HepG2 (cell line): Measurements from ENCODE around the gene FMNL1. TPM values are rescaled to one million over a fixed set of nuclear protein-coding genes. Genes with fewer than 3 reads are reported as not detected.

Source experiments
- CCDC6 ChIP-seq: sonication (generic); formaldehyde crosslinking; IDR thresholded peaks from 2 replicates; pipeline ENCODE4 v1.8.1; 2022; ENCODE audit warnings: mild to moderate bottlenecking, missing genetic modification reagents, moderate library complexity
- EHMT2 ChIP-seq: fragments of 200-600 bp; sonication (generic); IDR thresholded peaks from 2 replicates; pipeline ENCODE4 v1.7.0; 2017; ENCODE audit warnings: antibody characterized with exemption, low read depth, low read length, borderline replicate concordance
- GABPB1 ChIP-seq: IDR thresholded peaks from 2 replicates; pipeline ENCODE4 v1.6.1; 2016; ENCODE audit warnings: mild to moderate bottlenecking, missing genetic modification reagents, moderate library complexity, missing compliant biosample characterization
- MIER2 ChIP-seq: IDR thresholded peaks from 2 replicates; pipeline ENCODE4 v1.6.1; 2016; ENCODE audit warnings: missing biosample characterization, missing genetic modification reagents
- NR2F2 ChIP-seq: IDR thresholded peaks from 2 replicates; pipeline ENCODE4 v1.6.1; 2012; ENCODE audit warnings: low read depth, inconsistent platforms, borderline replicate concordance
- TBL1XR1 ChIP-seq: fragments of 150-350 bp; IDR thresholded peaks from 2 replicates; pipeline ENCODE4 v1.6.1; 2014; ENCODE audit warnings: borderline replicate concordance, low read length; ENCODE audit not compliant: partially characterized antibody
- TBX2 ChIP-seq: sonication (generic); formaldehyde crosslinking; IDR thresholded peaks from 2 replicates; pipeline ENCODE4 v1.5.0; 2020; ENCODE audit warnings: missing genetic modification reagents, mild to moderate bottlenecking, borderline replicate concordance
- ZNF430 ChIP-seq: sonication (generic); formaldehyde crosslinking; IDR thresholded peaks from 2 replicates; pipeline ENCODE4 v1.9.0; 2021; ENCODE audit warnings: mild to moderate bottlenecking, missing genetic modification reagents
- ZNF75D ChIP-seq: sonication (generic); formaldehyde crosslinking; IDR thresholded peaks from 2 replicates; pipeline ENCODE4 v1.8.1; 2023; ENCODE audit warnings: missing genetic modification reagents, mild to moderate bottlenecking, borderline replicate concordance
- ZNF761 ChIP-seq: sonication (generic); formaldehyde crosslinking; conservative IDR thresholded peaks from 2 replicates; pipeline ENCODE4 v1.4.0; 2020; ENCODE audit warnings: mild to moderate bottlenecking, missing genetic modification reagents
- polyA plus RNA-seq, 8 experiments: library from polyadenylated mRNA; depleted of rRNA in 3 of 8; stranded (reverse) in 7 of 8; unstranded in 1 of 8; fragments of >200 nt; fragmentation: Illumina TruSeq in 4 of 8; extraction: Trizol in 4 of 8; gene quantifications; 2 replicates each; pipeline versions ENCODE4 v1.2.1 to v1.2.3, GENCODE V29; 2011 to 2016; ENCODE audit warnings: low read depth in 4 of 8, missing spikeins in 1 of 8, mixed read lengths in 1 of 8; ENCODE audit not compliant: insufficient read depth in 1 of 8
- total RNA-seq, 5 experiments: library from RNA; depleted of rRNA; stranded (reverse); fragments of >200 nt; fragmentation: Illumina TruSeq; extraction: Trizol; gene quantifications; 2 replicates each; pipeline ENCODE4 v1.2.3, GENCODE V29; 2016; ENCODE audit warnings: low read depth in 1 of 5
- TF ChIP-seq, protein P1 (sequence below): sonication (generic); formaldehyde crosslinking; IDR thresholded peaks from one replicate; pipeline ENCODE4 v1.5.1; 2020; ENCODE audit warnings: mild to moderate bottlenecking, missing genetic modification reagents; ENCODE audit errors: not compliant biosample characterization
- TF ChIP-seq, protein P2 (sequence below): sonication (generic); formaldehyde crosslinking; IDR thresholded peaks from 2 replicates; pipeline ENCODE4 v1.5.0; 2020; ENCODE audit warnings: missing genetic modification reagents
- TF ChIP-seq, protein P3 (sequence below): sonication (generic); formaldehyde crosslinking; IDR thresholded peaks from 2 replicates; pipeline ENCODE4 v1.5.1; 2020; ENCODE audit warnings: mild to moderate bottlenecking, missing genetic modification reagents, borderline replicate concordance

The FMNL1 gene
- total and polyA plus RNA-seq, 2 of the 13 experiments (the other 11 are each of a cell fraction or from before 2014, with no cell fraction given) = 0.53 to 0.70 TPM

GRCh38 chr17:45277216-45277849 is 55.6 kb downstream of the FMNL1 start (continued):
- TF ChIP-seq ZNF430 (CRISPR knock-in tag) = no peak
- TF ChIP-seq, protein P1, sequence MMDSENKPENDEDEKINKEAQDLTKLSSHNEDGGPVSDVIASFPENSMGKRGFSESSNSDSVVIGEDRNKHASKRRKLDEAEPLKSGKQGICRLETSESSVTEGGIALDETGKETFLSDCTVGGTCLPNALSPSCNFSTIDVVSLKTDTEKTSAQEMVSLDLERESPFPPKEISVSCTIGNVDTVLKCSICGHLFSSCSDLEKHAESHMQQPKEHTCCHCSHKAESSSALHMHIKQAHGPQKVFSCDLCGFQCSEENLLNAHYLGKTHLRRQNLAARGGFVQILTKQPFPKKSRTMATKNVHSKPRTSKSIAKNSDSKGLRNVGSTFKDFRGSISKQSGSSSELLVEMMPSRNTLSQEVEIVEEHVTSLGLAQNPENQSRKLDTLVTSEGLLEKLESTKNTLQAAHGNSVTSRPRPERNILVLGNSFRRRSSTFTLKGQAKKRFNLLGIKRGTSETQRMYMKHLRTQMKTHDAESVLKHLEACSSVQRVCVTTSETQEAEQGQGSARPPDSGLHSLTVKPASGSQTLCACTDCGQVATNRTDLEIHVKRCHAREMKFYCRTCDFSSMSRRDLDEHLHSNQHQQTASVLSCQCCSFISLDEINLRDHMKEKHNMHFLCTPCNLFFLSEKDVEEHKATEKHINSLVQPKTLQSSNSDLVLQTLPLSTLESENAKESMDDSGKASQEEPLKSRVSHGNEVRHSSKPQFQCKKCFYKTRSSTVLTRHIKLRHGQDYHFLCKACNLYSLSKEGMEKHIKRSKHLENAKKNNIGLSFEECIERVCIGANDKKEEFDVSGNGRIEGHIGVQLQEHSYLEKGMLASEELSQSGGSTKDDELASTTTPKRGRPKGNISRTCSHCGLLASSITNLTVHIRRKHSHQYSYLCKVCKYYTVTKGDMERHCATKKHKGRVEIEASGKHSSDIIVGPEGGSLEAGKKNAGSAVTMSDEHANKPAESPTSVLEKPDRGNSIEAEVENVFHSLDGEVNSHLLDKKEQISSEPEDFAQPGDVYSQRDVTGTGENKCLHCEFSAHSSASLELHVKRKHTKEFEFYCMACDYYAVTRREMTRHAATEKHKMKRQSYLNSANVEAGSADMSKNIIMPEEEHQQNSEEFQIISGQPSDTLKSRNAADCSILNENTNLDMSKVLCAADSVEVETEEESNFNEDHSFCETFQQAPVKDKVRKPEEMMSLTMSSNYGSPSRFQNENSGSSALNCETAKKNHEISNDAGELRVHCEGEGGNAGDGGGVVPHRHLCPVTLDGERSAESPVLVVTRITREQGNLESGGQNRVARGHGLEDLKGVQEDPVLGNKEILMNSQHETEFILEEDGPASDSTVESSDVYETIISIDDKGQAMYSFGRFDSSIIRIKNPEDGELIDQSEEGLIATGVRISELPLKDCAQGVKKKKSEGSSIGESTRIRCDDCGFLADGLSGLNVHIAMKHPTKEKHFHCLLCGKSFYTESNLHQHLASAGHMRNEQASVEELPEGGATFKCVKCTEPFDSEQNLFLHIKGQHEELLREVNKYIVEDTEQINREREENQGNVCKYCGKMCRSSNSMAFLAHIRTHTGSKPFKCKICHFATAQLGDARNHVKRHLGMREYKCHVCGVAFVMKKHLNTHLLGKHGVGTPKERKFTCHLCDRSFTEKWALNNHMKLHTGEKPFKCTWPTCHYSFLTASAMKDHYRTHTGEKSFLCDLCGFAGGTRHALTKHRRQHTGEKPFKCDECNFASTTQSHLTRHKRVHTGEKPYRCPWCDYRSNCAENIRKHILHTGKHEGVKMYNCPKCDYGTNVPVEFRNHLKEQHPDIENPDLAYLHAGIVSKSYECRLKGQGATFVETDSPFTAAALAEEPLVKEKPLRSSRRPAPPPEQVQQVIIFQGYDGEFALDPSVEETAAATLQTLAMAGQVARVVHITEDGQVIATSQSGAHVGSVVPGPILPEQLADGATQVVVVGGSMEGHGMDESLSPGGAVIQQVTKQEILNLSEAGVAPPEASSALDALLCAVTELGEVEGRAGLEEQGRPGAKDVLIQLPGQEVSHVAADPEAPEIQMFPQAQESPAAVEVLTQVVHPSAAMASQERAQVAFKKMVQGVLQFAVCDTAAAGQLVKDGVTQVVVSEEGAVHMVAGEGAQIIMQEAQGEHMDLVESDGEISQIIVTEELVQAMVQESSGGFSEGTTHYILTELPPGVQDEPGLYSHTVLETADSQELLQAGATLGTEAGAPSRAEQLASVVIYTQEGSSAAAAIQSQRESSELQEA (CRISPR knock-in tag) = no peak
- TF ChIP-seq, protein P2, sequence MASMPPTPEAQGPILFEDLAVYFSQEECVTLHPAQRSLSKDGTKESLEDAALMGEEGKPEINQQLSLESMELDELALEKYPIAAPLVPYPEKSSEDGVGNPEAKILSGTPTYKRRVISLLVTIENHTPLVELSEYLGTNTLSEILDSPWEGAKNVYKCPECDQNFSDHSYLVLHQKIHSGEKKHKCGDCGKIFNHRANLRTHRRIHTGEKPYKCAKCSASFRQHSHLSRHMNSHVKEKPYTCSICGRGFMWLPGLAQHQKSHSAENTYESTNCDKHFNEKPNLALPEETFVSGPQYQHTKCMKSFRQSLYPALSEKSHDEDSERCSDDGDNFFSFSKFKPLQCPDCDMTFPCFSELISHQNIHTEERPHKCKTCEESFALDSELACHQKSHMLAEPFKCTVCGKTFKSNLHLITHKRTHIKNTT (CRISPR knock-in tag) = no peak
- TF ChIP-seq, protein P3, sequence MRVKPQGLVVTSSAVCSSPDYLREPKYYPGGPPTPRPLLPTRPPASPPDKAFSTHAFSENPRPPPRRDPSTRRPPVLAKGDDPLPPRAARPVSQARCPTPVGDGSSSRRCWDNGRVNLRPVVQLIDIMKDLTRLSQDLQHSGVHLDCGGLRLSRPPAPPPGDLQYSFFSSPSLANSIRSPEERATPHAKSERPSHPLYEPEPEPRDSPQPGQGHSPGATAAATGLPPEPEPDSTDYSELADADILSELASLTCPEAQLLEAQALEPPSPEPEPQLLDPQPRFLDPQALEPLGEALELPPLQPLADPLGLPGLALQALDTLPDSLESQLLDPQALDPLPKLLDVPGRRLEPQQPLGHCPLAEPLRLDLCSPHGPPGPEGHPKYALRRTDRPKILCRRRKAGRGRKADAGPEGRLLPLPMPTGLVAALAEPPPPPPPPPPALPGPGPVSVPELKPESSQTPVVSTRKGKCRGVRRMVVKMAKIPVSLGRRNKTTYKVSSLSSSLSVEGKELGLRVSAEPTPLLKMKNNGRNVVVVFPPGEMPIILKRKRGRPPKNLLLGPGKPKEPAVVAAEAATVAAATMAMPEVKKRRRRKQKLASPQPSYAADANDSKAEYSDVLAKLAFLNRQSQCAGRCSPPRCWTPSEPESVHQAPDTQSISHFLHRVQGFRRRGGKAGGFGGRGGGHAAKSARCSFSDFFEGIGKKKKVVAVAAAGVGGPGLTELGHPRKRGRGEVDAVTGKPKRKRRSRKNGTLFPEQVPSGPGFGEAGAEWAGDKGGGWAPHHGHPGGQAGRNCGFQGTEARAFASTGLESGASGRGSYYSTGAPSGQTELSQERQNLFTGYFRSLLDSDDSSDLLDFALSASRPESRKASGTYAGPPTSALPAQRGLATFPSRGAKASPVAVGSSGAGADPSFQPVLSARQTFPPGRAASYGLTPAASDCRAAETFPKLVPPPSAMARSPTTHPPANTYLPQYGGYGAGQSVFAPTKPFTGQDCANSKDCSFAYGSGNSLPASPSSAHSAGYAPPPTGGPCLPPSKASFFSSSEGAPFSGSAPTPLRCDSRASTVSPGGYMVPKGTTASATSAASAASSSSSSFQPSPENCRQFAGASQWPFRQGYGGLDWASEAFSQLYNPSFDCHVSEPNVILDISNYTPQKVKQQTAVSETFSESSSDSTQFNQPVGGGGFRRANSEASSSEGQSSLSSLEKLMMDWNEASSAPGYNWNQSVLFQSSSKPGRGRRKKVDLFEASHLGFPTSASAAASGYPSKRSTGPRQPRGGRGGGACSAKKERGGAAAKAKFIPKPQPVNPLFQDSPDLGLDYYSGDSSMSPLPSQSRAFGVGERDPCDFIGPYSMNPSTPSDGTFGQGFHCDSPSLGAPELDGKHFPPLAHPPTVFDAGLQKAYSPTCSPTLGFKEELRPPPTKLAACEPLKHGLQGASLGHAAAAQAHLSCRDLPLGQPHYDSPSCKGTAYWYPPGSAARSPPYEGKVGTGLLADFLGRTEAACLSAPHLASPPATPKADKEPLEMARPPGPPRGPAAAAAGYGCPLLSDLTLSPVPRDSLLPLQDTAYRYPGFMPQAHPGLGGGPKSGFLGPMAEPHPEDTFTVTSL (CRISPR knock-in tag) = no peak
- no peak; the same call in 1 of the 2 replicates for TF ChIP-seq GABPB1 (CRISPR knock-in tag)
- no peak for TF ChIP-seq TBL1XR1
- no peak for TF ChIP-seq MIER2 (CRISPR knock-in tag)
- no peak for TF ChIP-seq NR2F2
- TF ChIP-seq TBX2 (CRISPR knock-in tag) = 0 out of 2 replicates have a peak, but pooled peaks have one; percentile 42
- TF ChIP-seq ZNF761 (CRISPR knock-in tag) = no peak
- TF ChIP-seq ZNF75D = no peak
- TF ChIP-seq CCDC6 (CRISPR knock-in tag) = no peak
- TF ChIP-seq EHMT2 = no peak
